HepG2 (cell line): ENCODE measurements around the gene AFAP1L2. TPM values are rescaled to one million over a fixed set of nuclear protein-coding genes. Genes with fewer than 3 reads are reported as not detected.

ENCODE experiments used
- ATAC-seq: fragments of 200-7000 bp; cut with Tn5 transposase; 3 replicates; pipeline ENCODE4 v1.9.1; 2020; ENCODE audit warnings: mild to moderate bottlenecking, moderate library complexity
- BruUV-seq: library from RNA; stranded (reverse); fragments of 400-500 nt; replicated peaks from 2 replicates; lab custom pipeline; 2021; lab: Mats Ljungman, UMichigan
- CTCF ChIA-PET: fragments of 300-600 bp; formaldehyde crosslinking; extraction: SDS; loops from one replicate; lab custom pipeline; 2021; ENCODE audit warnings: low total read pairs, inconsistent platforms, low intra/inter-chr PET ratio; lab: Yijun Ruan, JAX
- POLR2A ChIA-PET: fragments of 350-600 bp; sonication (Branson Sonifier 250); formaldehyde crosslinking; loops from one replicate; lab custom pipeline; 2020; ENCODE audit warnings: antibody characterized with exemption, inconsistent platforms; lab: Yijun Ruan, JAX
- DNase-seq: peaks from one replicate; pipeline ENCODE4 v3.0.0-alpha.2; 2015; ENCODE audit warnings: low spot score
- FAIRE-seq: peaks from 3 replicates; lab custom pipeline; 2011; peaks lifted over from hg19 to GRCh38; lab: Jason Lieb, UNC
- H2AFZ ChIP-seq: one replicate; pipeline ENCODE4 v1.6.1; 2011; ENCODE audit warnings: low read length, inconsistent platforms
- H3K27ac ChIP-seq: fragments of 300-600 bp; 3 replicates; pipeline ENCODE4 v1.8.0; 2011; ENCODE audit warnings: mixed run types, mild to moderate bottlenecking, mixed read lengths, low read length, inconsistent platforms; ENCODE audit not compliant: insufficient read depth; ENCODE audit errors: extremely low read length
- H3K27me3 ChIP-seq, 2 experiments: fragments of 200-600 bp in 1 of 2; 2 replicates in 1 of 2; 3 replicates in 1 of 2; pipeline versions ENCODE4 v1.6.0 to v1.8.0; 2011; ENCODE audit warnings: low read length in 2 of 2, mild to moderate bottlenecking in 2 of 2, moderate library complexity in 2 of 2, inconsistent platforms in 1 of 2; ENCODE audit not compliant: insufficient read depth in 2 of 2, control insufficient read depth in 1 of 2
- H3K36me3 ChIP-seq, 2 experiments: fragments of 200-600 bp in 1 of 2; replicated peaks in 1 of 2; 2 replicates in 1 of 2; 3 replicates in 1 of 2; pipeline versions ENCODE4 v1.5.1 to v1.8.0; 2011; ENCODE audit warnings: low read length in 2 of 2, inconsistent platforms in 1 of 2; ENCODE audit not compliant: insufficient read depth in 2 of 2, control insufficient read depth in 1 of 2
- H3K4me1 ChIP-seq: 2 replicates; pipeline ENCODE4 v1.5.1; 2012; ENCODE audit warnings: low read length, inconsistent platforms; ENCODE audit not compliant: insufficient read depth
- H3K4me2 ChIP-seq: 2 replicates; pipeline ENCODE4 v1.6.0; 2011; ENCODE audit warnings: low read depth, low read length, inconsistent platforms
- H3K4me3 ChIP-seq, 3 experiments: fragments of 200-600 bp in 1 of 3; sonication (generic), shearing (Covaris generic) in 1 of 3; replicated peaks in 1 of 3; 2 replicates each; pipeline ENCODE4 v1.5.1; 2011 to 2016; ENCODE audit warnings: low read length in 3 of 3, inconsistent platforms in 2 of 3, low read depth in 2 of 3, mild to moderate bottlenecking in 2 of 3, control low read depth in 1 of 3, mixed read lengths in 1 of 3; ENCODE audit not compliant: insufficient read depth in 1 of 3
- H3K79me2 ChIP-seq: one replicate; pipeline ENCODE4 v1.6.1; 2011; ENCODE audit warnings: low read length, inconsistent platforms; ENCODE audit not compliant: insufficient read depth
- H3K9ac ChIP-seq: 2 replicates; pipeline ENCODE4 v1.6.0; 2011; ENCODE audit warnings: mild to moderate bottlenecking, low read depth, low read length, inconsistent platforms; ENCODE audit not compliant: insufficient read depth
- H3K9me3 ChIP-seq: 2 replicates; pipeline ENCODE4 v1.5.1; 2012; ENCODE audit warnings: mild to moderate bottlenecking, low read length
- H4K20me1 ChIP-seq: 2 replicates; pipeline ENCODE4 v1.6.0; 2011; ENCODE audit warnings: inconsistent platforms, mild to moderate bottlenecking, low read length, moderate library complexity; ENCODE audit not compliant: insufficient read depth
- AGO1 ChIP-seq: fragments of 200-400 bp; formaldehyde crosslinking; IDR thresholded peaks from 2 replicates; pipeline ENCODE4 v1.6.1; 2017; ENCODE audit warnings: mild to moderate bottlenecking, low read depth, low read length, moderate library complexity; ENCODE audit not compliant: poor library complexity, severe bottlenecking
- AGO2 ChIP-seq: fragments of 200-400 bp; formaldehyde crosslinking; optimal IDR thresholded peaks from 2 replicates; pipeline ENCODE3; 2017; ENCODE audit warnings: mild to moderate bottlenecking, low read depth, low read length, moderate library complexity
- FOSL2 ChIP-seq: sonication (generic); formaldehyde crosslinking; IDR thresholded peaks from 2 replicates; pipeline ENCODE4 v1.4.0; 2020; ENCODE audit warnings: missing genetic modification reagents
- MBD4 ChIP-seq: IDR thresholded peaks from 2 replicates; pipeline ENCODE4 v1.6.1; 2012; ENCODE audit warnings: low read length, inconsistent platforms, borderline replicate concordance
- MED8 ChIP-seq: sonication (generic); formaldehyde crosslinking; IDR thresholded peaks from 2 replicates; pipeline ENCODE4 v1.8.1; 2023; ENCODE audit warnings: mild to moderate bottlenecking, missing genetic modification reagents; ENCODE audit not compliant: insufficient replicate concordance
- RARA ChIP-seq: IDR thresholded peaks from 2 replicates; pipeline ENCODE4 v1.6.1; 2016; ENCODE audit warnings: missing genetic modification reagents, missing compliant biosample characterization
- RNF219 ChIP-seq: sonication (generic); formaldehyde crosslinking; IDR thresholded peaks from 2 replicates; pipeline ENCODE4 v1.5.0; 2020; ENCODE audit warnings: mild to moderate bottlenecking, missing genetic modification reagents
- TMF1 ChIP-seq: sonication (generic); formaldehyde crosslinking; IDR thresholded peaks from 2 replicates; pipeline ENCODE4 v1.8.1; 2022; ENCODE audit warnings: low read depth, missing genetic modification reagents
- ZNF598 ChIP-seq: sonication (generic); formaldehyde crosslinking; IDR thresholded peaks from 2 replicates; pipeline ENCODE4 v1.5.1; 2020; ENCODE audit warnings: mild to moderate bottlenecking, missing genetic modification reagents, borderline replicate concordance
- ZNF782 ChIP-seq: sonication (generic); formaldehyde crosslinking; IDR thresholded peaks from 2 replicates; pipeline ENCODE4 v1.4.0; 2020; ENCODE audit warnings: missing genetic modification reagents, mild to moderate bottlenecking, borderline replicate concordance
- WGBS: methylation state at CpG from one replicate; pipeline ENCODE4 v1.1.6; 2017; ENCODE audit warnings: low lambda C conversion rate; 5-methylcytosine and 5-hydroxymethylcytosine counted together
- in situ Hi-C: cut with HindIII; loops from 2 replicates; pipeline ENCODE4 v1.10.0; 2017; ENCODE audit warnings: low pct_unique_long_range_greater_than_20kb; ENCODE audit not compliant: extremely low pct_ligation_motif_present
- intact Hi-C: fragments of 100-400 bp; cut with micrococcal nuclease; formaldehyde crosslinking; loops from one replicate; pipeline ENCODE4 v1.10.0; 2022; ENCODE audit not compliant: unreplicated experiment
- polyA plus RNA-seq, 8 experiments: library from polyadenylated mRNA; depleted of rRNA in 3 of 8; stranded (reverse) in 7 of 8; unstranded in 1 of 8; fragments of >200 nt; fragmentation: Illumina TruSeq in 4 of 8; extraction: Trizol in 4 of 8; gene quantifications; 2 replicates each; pipeline versions ENCODE4 v1.2.1 to v1.2.3, GENCODE V29; 2011 to 2016; ENCODE audit warnings: low read depth in 4 of 8, missing spikeins in 1 of 8, mixed read lengths in 1 of 8; ENCODE audit not compliant: insufficient read depth in 1 of 8
- total RNA-seq, 5 experiments: library from RNA; depleted of rRNA; stranded (reverse); fragments of >200 nt; fragmentation: Illumina TruSeq; extraction: Trizol; gene quantifications; 2 replicates each; pipeline ENCODE4 v1.2.3, GENCODE V29; 2016; ENCODE audit warnings: low read depth in 1 of 5
- TF ChIP-seq, protein P1 (sequence below): sonication (generic); formaldehyde crosslinking; conservative IDR thresholded peaks from 2 replicates; pipeline ENCODE4 v1.5.0; 2020; ENCODE audit warnings: missing genetic modification reagents

The AFAP1L2 gene
- total and polyA plus RNA-seq, 2 of the 13 experiments (the other 11 are each of a cell fraction or from before 2014, with no cell fraction given): not detected

GRCh38 chr10:114283091-114283490 is 121.2 kb downstream of the AFAP1L2 start:
- Histone ChIP-seq H2AFZ (no peak overlapping the region), H3K27ac (no peak overlapping the region), H3K36me3 (no peaks in the 10 kb centered on the region), H4K20me1 (no peaks in the 10 kb centered on the region), H3K4me1 (no peaks in the 10 kb centered on the region), H3K4me2 (no peak overlapping the region), H3K9ac (no peak overlapping the region), H3K9me3 (no peaks in the 10 kb centered on the region), H3K79me2 (no peaks in the 10 kb centered on the region), H3K27me3 (peaks cover 6 to 40% of the 10 kb centered on the region in 2 experiments; a peak in 4 of 5 replicates), H3K4me3 (no peak overlapping the region)
- DNase-seq (no peak), FAIRE-seq (no peak), ATAC-seq (no peak)
- CTCF ChIA-PET: no interaction called here
- 10% methylated on average over 4 of the region's 10 CpGs for WGBS
- POLR2A ChIA-PET: no interaction called here
- in situ Hi-C loops: no loop called here
- intact Hi-C loops: no loop called here
- TF ChIP-seq MED8 (CRISPR knock-in tag): no peak
- TF ChIP-seq AGO1: no peak
- TF ChIP-seq TMF1 (CRISPR knock-in tag): no peak
- no peak for TF ChIP-seq AGO2
- no peak for TF ChIP-seq ZNF782 (CRISPR knock-in tag)
- no peak for TF ChIP-seq ZNF598
- no peak for TF ChIP-seq FOSL2 (CRISPR knock-in tag)
- TF ChIP-seq, protein P1, sequence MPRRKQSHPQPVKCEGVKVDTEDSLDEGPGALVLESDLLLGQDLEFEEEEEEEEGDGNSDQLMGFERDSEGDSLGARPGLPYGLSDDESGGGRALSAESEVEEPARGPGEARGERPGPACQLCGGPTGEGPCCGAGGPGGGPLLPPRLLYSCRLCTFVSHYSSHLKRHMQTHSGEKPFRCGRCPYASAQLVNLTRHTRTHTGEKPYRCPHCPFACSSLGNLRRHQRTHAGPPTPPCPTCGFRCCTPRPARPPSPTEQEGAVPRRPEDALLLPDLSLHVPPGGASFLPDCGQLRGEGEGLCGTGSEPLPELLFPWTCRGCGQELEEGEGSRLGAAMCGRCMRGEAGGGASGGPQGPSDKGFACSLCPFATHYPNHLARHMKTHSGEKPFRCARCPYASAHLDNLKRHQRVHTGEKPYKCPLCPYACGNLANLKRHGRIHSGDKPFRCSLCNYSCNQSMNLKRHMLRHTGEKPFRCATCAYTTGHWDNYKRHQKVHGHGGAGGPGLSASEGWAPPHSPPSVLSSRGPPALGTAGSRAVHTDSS (CRISPR knock-in tag): no peak
- TF ChIP-seq RNF219 (CRISPR knock-in tag): no peak
- no peak for TF ChIP-seq RARA (CRISPR knock-in tag)
- TF ChIP-seq MBD4: no peak
- BruUV-seq: no TSS peak
